A673 (cell line): ENCODE measurements around the gene INHBA.

ENCODE experiments used
- CTCF ChIP-seq: fragments of 300-800, 200-600 bp; sonication (generic); conservative IDR thresholded peaks from 2 replicates; pipeline ENCODE4 v1.5.1; 2017; ENCODE audit warnings: low read depth, mild to moderate bottlenecking, antibody characterized with exemption, low read length, moderate library complexity, mixed read lengths
- EZH2 ChIP-seq: fragments of 200-600 bp; sonication (generic); IDR thresholded peaks from 2 replicates; pipeline ENCODE4 v1.6.1; 2017; ENCODE audit warnings: borderline replicate concordance, low read depth, mild to moderate bottlenecking, mixed read lengths, antibody characterized with exemption, low read length; ENCODE audit not compliant: poor library complexity, severe bottlenecking

GRCh38 chr7:41738806-41739205 lies 35.9 kb upstream of the INHBA start:
- TF ChIP-seq CTCF (no peak), EZH2 (no peak)
